ENCODE results near the gene AXIN1. TPM values are rescaled to one million over a fixed set of nuclear protein-coding genes. Genes with fewer than 3 reads are reported as not detected.

Gene AXIN1
- total RNA-seq, 1 donor from 2014 or later, result 28.9 TPM

DNA sequence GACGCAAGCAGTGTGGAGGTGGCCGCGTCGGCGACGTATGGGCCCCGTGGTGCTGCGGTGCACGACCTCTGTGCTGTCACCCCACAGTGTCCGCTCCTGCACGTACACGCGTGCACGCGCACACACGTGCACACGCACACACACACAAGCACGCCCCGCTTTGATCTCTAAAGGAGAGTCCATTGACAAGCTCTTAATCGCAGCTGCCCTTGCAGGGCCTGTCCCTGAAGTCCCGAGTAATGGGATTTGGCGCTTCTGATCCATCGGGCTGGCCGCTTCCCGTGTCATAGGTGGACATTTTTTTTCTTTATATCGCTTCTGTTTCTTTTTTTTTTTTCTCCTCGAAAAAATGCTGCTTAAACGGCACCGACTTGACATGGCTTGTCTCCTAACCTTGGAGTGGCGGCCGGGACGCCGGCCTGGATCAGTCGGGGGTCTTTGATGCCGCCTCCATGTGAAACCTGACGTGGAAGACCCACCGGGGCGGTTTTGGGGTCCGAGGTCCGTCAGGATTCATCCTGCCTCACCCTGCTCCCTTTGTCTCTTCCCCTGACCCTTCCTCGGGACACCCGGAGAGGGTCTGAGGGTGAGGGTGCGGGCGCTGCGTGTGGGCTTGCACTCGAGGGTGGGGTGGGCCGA, 8.3 kb upstream of the AXIN1 start:
- Histone ChIP-seq H3K27ac (no peak overlapping the region), H3K36me3 (no peaks in the 10 kb centered on the region), H3K27me3 (peaks cover 5% of the 10 kb centered on the region), H3K9me3 (no peaks in the 10 kb centered on the region), H3K4me1 (no peaks in the 10 kb centered on the region), H3K4me3 (no peak overlapping the region)
- no peak for TF ChIP-seq CTCF (IDR thresholded peaks at IDR 0.05)
- ATAC-seq, result no peak
- intact Hi-C loops (cut with DNase I), result no loop called here
- no peak for DNase-seq

GRCh38 chr16:359871-360697, 7.6 kb upstream of the AXIN1 start:
- Histone ChIP-seq H3K9me3 (no peaks in the 10 kb centered on the region), H3K27me3 (peaks cover 5% of the 10 kb centered on the region), H3K4me3 (no peak overlapping the region), H3K4me1 (no peaks in the 10 kb centered on the region), H3K36me3 (no peaks in the 10 kb centered on the region), H3K27ac (no peak overlapping the region)
- no peak for DNase-seq
- no peak for TF ChIP-seq CTCF (IDR thresholded peaks at IDR 0.05)
- ATAC-seq, result no peak
- intact Hi-C loops (cut with DNase I), result loop anchor here (10.0 kb wide), 1 partner anchor 125 kb away; the partner anchor contains the start of gene FAM234A

GRCh38 chr16:359067-359763, 6.7 kb upstream of the AXIN1 start:
- intact Hi-C loops (cut with DNase I), result loop anchor here (10.0 kb wide), 1 partner anchor 124 kb away; the partner anchor contains the start of gene FAM234A
- Histone ChIP-seq H3K9me3 (no peaks in the 10 kb centered on the region), H3K36me3 (no peaks in the 10 kb centered on the region), H3K4me1 (no peaks in the 10 kb centered on the region), H3K27ac (no peak overlapping the region), H3K27me3 (peaks cover 5% of the 10 kb centered on the region), H3K4me3 (no peak overlapping the region)
- no peak for DNase-seq
- TF ChIP-seq CTCF (IDR thresholded peaks at IDR 0.05), result no peak
- ATAC-seq, result no peak

DNA sequence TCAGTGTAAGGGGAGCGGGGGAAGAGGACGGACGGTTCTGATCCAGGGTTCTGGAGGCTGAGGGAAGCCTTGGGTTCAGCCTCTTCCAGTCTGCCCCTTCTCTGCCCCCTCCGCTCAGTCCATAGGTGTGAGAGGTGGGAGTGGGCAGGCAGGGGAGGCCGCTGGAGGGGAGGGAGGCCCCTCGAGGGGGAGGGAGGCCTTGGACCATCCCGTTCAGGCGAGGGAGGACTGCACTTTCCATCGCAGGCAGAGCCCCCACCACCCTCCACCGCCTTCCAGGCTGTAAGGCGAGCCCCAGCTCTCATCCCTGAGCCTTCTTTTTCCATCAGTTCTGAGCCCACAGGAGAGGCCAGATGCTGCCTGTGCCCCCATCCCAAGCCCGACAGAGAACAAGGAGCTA, 4.2 kb upstream of the AXIN1 start:
- H3K9me3 ChIP-seq, result no peaks in the 10 kb centered on the region
- no peaks in the 10 kb centered on the region for H3K27me3 ChIP-seq
- no peak for TF ChIP-seq CTCF (IDR thresholded peaks at IDR 0.05)
- intact Hi-C loops (cut with DNase I), result loop anchor here (10.0 kb wide), 1 partner anchor 122 kb away; the partner anchor contains the start of gene FAM234A
- H3K4me1 ChIP-seq, result peaks cover 5% of the 10 kb centered on the region
- no peak for DNase-seq
- H3K27ac ChIP-seq, result no peak overlapping the region
- no peak overlapping the region for H3K4me3 ChIP-seq
- ATAC-seq, result no peak
- H3K36me3 ChIP-seq, result no peaks in the 10 kb centered on the region

DNA sequence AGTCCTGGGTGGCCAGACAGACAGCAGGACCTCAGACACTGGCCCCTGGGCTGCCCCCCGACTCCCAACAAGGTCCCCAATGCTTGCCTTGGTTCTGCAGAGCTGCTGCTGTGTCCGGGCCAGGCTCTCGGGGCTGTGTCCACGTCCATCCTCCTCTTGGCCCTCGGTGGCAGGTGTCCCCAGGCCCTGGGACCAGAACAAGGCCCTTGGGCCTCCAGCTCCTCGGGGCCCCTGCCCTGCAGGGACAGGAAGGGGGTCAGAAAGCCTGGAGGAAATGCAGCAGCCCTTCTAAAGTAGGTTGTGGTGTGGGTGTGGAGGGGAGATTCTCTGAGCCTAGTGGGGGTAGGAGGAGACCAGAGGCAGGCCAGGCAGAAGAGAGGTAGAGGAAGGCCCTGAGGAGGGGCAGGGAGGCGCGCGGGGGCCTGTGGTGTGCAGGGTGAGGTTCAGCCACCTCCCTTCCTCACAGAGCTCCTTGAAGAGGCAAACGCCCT, 2.5 kb upstream of the AXIN1 start:
- DNase-seq, result no peak
- no peaks in the 10 kb centered on the region for H3K27me3 ChIP-seq
- H3K4me3 ChIP-seq, result no peak overlapping the region
- ATAC-seq, result no peak
- H3K4me1 ChIP-seq, result peaks cover 10% of the 10 kb centered on the region
- intact Hi-C loops (cut with DNase I), result loop anchor here (10.0 kb wide), 1 partner anchor 120 kb away; the partner anchor contains the start of gene FAM234A
- no peak for TF ChIP-seq CTCF (IDR thresholded peaks at IDR 0.05)
- H3K9me3 ChIP-seq, result no peaks in the 10 kb centered on the region
- no peak overlapping the region for H3K27ac ChIP-seq
- H3K36me3 ChIP-seq, result peaks cover 8% of the 10 kb centered on the region

Data from upper lobe of right lung (tissue), 1 donor.